Uterus (tissue), 2 donors: ENCODE results near the gene ZNF783.

ENCODE experiments used
- CTCF ChIP-seq, 4 experiments: fragments of 200-600 bp in 2 of 4; fragments of 450-650 bp in 2 of 4; sonication (generic) in 2 of 4; IDR thresholded peaks; one replicate each; pipeline ENCODE4 v1.5.1; 2016 to 2019; ENCODE audit warnings: antibody characterized with exemption in 4 of 4, mild to moderate bottlenecking in 2 of 4, moderate library complexity in 1 of 4
- POLR2A ChIP-seq, 2 donors: fragments of 450-650 bp; IDR thresholded peaks; one replicate each; pipeline ENCODE4 v1.6.1; 2016; ENCODE audit warnings: antibody characterized with exemption in 2 of 2, mild to moderate bottlenecking in 1 of 2, moderate library complexity in 1 of 2

GRCh38 chr7:149284850-149285585 is 23.0 kb downstream of the ZNF783 start:
- TF ChIP-seq CTCF (IDR thresholded peaks at IDR 0.05) = no peak
- TF ChIP-seq POLR2A (IDR thresholded peaks at IDR 0.05) = peak in 1 of 2 donors; percentile 46
